GM12892 (cell line): ENCODE measurements around the gene KRTAP5-7.
"Not testable (repeated sequence)": the region's sequence is repeated elsewhere in the genome, so short reads cannot be mapped to it uniquely, and the experiment has no call there.

ENCODE experiments used
- DNase-seq: peaks from one replicate; pipeline ENCODE4 v3.0.0; 2011; ENCODE audit not compliant: insufficient read length
- FAIRE-seq: peaks from 2 replicates; lab custom pipeline; 2011; peaks lifted over from hg19 to GRCh38; lab: Jason Lieb, UNC
- POLR2A ChIP-seq: IDR thresholded peaks from 2 replicates; pipeline ENCODE4 v1.6.1; 2011; ENCODE audit warnings: low read depth, low read length, control low read depth
- POLR2AphosphoS5 ChIP-seq: IDR thresholded peaks from 2 replicates; pipeline ENCODE4 v1.6.1; 2011; ENCODE audit warnings: low read depth, low read length, control low read depth
- TAF1 ChIP-seq: IDR thresholded peaks from 2 replicates; pipeline ENCODE4 v1.6.1; 2011; ENCODE audit warnings: low read depth, mild to moderate bottlenecking, control low read depth, low read length, borderline replicate concordance

Gene KRTAP5-7

DNA sequence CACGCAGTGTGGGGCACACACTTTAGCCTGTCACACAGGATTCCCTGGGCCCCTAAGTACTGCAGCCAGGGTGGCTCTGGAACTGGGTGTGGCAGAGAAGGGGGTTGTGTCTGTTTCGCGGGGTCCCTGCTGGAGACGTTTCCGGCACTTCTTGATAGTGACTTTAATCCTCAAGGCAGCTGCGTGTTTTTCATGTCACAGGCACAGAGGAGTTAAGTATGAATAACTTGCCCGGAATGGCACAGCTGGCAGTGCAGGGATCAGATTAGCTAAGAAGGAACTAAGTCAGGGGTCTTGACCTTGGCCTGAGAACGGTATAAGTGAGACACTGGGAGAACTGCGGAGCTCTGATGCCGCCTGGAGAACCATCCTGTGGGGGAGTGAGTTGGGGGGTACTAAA lies 7.5 kb upstream of the KRTAP5-7 start:
- FAIRE-seq, result no peak
- no peak for DNase-seq
- TF ChIP-seq POLR2A (no peak), TAF1 (no peak), POLR2AphosphoS5 (no peak)

- FAIRE-seq, result no peak
- TF ChIP-seq TAF1 (no peak), POLR2AphosphoS5 (no peak), POLR2A (no peak)
- no peak for DNase-seq
Observed at GRCh38 chr11:71525188-71525937, 1.7 kb upstream of the KRTAP5-7 start.

- FAIRE-seq (no peak), DNase-seq (no peak)
- TF ChIP-seq TAF1 (no peak), POLR2A (no peak), POLR2AphosphoS5 (no peak)
Observed at GRCh38 chr11:71525938-71526495, 1.1 kb upstream of the KRTAP5-7 start.

DNA sequence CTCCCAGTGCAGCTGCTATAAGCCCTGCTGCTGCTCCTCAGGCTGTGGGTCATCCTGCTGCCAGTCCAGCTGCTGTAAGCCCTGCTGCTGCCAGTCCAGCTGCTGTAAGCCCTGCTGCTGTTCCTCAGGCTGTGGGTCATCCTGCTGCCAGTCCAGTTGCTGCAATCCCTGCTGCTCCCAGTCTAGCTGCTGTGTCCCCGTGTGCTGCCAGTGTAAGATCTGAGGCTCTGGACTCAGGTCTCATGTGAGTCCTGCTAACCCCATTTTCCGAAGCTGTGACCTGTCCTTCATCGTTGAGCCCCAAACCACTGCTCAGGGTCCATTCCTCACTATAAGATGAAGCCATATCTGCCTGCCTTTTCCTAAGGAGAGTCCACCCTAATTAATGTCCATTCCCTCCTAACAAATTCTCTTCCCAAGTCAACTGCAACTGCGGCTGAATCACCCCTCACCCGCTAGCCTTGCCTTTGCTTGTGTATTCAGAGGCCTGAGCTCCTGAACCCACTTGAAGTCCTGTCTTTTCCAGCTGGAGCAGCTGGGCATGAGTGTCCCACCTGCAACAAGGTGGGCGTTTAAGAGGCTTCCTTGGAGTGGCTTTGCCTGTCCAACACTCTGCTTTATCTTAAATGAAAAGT lies 626 bp downstream of the KRTAP5-7 start:
- TF ChIP-seq TAF1 (no peak), POLR2A (no peak), POLR2AphosphoS5 (no peak)
- DNase-seq (no peak), FAIRE-seq (no peak)

- FAIRE-seq, result no peak
- TF ChIP-seq TAF1 (no peak), POLR2A (no peak), POLR2AphosphoS5 (no peak)
- no peak for DNase-seq
Observed at GRCh38 chr11:71530602-71531001, 3.5 kb downstream of the KRTAP5-7 start.

DNA sequence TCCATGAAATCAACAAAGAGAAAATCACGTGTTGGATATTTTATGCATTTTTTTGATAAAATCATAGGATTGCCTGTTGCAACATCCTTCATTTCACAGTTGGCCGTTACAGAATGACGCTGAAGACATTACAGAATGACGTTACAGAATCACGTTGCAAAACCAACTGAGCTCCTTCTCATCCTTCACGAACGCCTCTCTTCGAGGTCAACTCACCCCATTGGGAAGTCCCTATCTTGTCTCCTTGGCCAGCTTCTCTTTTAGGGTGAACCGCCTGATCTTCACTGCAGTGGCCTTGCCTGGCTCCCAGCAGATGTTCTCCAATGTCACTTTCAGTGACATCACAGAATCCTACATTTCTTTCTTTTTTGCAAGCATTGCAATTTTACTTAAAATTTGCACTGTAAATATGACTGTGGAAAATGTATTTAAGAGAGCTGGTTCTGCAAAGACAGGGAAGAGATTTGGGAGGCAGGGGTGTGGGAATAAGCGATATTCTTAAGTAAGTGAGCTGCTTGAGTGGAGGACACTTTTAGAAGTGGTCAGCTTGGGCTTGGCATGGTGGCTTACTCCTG lies 5.1 kb downstream of the KRTAP5-7 start:
- no peak for FAIRE-seq
- TF ChIP-seq POLR2A, result no peak
- TF ChIP-seq TAF1, result no peak
- DNase-seq, result no peak

DNA sequence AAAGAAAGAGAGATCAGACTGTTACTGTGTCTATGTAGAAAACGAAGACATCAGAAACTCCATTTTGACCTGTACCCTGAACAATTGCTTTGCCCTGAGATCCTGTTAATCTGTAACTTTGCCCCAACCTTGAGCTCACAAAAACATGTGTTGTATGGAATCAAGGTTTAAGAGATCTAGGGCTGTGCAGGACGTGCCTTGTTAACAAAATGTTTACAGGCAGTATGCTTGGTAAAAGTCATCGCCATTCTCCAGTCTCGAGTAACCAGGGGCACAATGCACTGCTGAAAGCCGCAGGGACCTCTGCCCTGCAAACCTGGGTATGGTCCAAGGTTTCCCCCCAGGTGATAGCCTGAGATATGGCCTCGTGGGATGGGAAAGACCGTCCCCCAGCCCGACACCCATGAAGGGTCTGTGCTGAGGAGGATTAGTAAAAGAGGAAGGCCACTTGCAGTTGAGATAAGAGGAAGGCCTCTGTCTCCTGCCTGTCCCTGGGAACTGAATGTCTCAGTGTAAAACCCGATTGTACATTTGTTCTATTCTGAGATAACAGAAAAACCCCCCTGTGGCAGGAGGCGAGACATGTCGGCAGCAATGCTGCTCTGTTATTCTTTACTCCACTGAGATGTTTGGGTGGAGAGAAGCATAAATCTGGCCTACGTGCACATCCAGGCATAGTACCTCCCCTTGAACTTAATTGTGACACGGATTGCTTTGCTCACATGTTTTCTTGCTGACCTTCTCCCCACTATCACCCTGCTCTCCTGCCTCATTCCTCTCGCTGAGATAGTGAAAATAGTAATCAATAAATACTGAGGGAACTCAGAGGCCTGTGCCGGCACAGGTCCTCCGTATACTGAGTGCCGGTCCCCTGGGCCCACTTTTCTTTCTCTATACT lies 7.9 kb downstream of the KRTAP5-7 start:
- not testable (repeated sequence) for DNase-seq, FAIRE-seq

GRCh38 chr11:71535825-71536224 lies 8.8 kb downstream of the KRTAP5-7 start:
- DNase-seq (no peak), FAIRE-seq (peak; percentile 14)
- TF ChIP-seq POLR2A, result no peak
- no peak for TF ChIP-seq TAF1
- no peak for TF ChIP-seq POLR2AphosphoS5

DNA sequence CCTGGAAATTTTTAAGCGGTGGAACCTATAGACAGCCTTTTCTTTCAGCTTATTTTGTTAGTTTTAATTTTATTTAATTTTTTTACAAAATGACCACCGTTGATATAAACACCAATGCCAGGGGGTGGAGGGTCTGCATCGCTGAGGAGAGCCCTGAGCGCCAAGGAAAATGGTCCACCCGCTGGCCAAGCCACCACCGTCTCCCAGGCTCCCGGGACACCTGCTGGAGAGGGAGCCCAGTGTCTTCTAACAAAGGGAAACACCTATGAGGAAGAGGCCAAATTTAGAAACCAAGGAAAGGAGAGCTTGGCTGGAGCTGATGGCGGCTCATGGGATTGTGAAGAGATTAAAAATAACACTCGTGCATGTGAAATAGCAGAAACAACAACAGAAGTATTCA lies 10.5 kb downstream of the KRTAP5-7 start:
- FAIRE-seq (no peak), DNase-seq (no peak)
- TF ChIP-seq TAF1, result no peak
- TF ChIP-seq POLR2AphosphoS5, result no peak
- no peak for TF ChIP-seq POLR2A

DNA sequence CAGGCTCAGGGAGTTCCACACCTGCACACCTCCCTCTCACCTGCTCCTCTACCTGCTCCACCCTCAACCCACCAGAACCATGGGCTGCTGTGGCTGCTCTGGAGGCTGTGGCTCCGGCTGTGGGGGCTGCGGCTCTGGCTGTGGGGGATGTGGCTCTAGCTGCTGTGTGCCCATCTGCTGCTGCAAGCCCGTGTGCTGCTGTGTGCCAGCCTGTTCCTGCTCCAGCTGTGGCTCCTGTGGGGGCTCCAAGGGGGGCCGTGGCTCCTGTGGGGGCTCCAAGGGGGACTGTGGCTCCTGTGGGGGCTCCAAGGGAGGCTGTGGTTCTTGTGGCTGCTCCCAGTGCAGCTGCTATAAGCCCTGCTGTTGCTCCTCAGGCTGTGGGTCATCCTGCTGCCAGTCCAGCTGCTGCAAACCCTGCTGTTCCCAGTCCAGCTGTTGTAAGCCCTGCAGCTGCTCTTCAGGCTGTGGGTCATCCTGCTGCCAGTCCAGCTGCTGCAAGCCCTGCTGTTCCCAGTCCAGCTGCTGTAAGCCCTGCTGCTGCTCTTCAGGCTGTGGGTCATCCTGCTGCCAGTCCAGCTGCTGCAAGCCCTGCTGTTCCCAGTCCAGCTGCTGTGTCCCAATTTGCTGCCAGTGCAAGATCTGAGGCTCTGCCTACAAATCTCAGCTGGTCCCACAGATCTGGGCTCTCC lies 11.1 kb downstream of the KRTAP5-7 start, which contains the start of gene KRTAP5-8:
Gene KRTAP5-8, plus strand, starts transcription at position 49 of the 689 bp plus-strand sequence. Its CDS starts 31 bp downstream, at position 80.
- DNase-seq, result not testable (repeated sequence)
- peak; percentile 30 for FAIRE-seq

DNA sequence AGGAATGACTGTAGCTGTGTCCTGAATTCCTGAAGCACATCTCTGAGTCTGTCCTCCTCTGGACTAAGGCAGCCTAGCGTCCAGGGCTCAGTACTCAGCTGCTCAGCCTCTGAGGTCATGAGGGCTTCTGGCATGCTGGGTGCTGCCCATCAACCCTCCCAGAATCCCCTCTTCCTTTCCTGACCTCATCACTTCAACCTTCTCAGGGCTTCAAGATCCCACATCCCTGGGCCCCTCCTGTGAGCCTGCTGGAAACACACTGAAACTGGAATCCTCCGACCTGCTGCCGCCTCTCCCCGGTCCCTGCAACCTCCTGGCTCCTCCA lies 11.6 kb downstream of the KRTAP5-7 start:
- TF ChIP-seq POLR2A (no peak), POLR2AphosphoS5 (no peak), TAF1 (no peak)
- FAIRE-seq, result no peak
- no peak for DNase-seq
